ENCODE data around the gene SPATA1.
"Not testable (repeated sequence)": the region's sequence is repeated elsewhere in the genome, so short reads cannot be mapped to it uniquely, and the experiment has no call there.

SPATA1 gene

GRCh38 chr1:84510165-84510564 is 4.0 kb downstream of the SPATA1 start:
- no peak for DNase-seq

GRCh38 chr1:84510668-84511067 is 4.5 kb downstream of the SPATA1 start:
- DNase-seq: no peak

- DNase-seq: no peak
These were observed 18.4 kb downstream of the SPATA1 start for GRCh38 chr1:84524590-84524989.

- DNase-seq: no peak
These were observed 19.6 kb downstream of the SPATA1 start for GRCh38 chr1:84525779-84526178.

- no peak for DNase-seq
These were observed 32.4 kb downstream of the SPATA1 start for GRCh38 chr1:84538599-84538998.

- DNase-seq: no peak
These were observed 33.8 kb downstream of the SPATA1 start for GRCh38 chr1:84539972-84540371.

- DNase-seq: no peak
These were observed 34.6 kb downstream of the SPATA1 start for GRCh38 chr1:84540759-84541158.

- DNase-seq: no peak
These were observed 35.5 kb downstream of the SPATA1 start for GRCh38 chr1:84541679-84542078.

GRCh38 chr1:84550826-84551225 is 44.6 kb downstream of the SPATA1 start:
- DNase-seq: no peak

GRCh38 chr1:84569216-84569615 is 63.0 kb downstream of the SPATA1 start:
- DNase-seq: no peak

GRCh38 chr1:84570436-84571149 is 64.4 kb downstream of the SPATA1 start:
- no peak for DNase-seq

- no peak for DNase-seq
These were observed 65.0 kb downstream of the SPATA1 start for GRCh38 chr1:84571150-84571535.

- peak in 1 of 2 experiments; percentile 51 for DNase-seq
These were observed 67.3 kb downstream of the SPATA1 start for GRCh38 chr1:84573481-84573966.

- peak; percentile 83 to 86 for DNase-seq
These were observed 68.0 kb downstream of the SPATA1 start, which contains the start of gene CTBS for GRCh38 chr1:84573967-84574842. CTBS (minus strand) TSS chr1:84574440; CDS start chr1:84574415, 25 bp downstream.

- no peak for DNase-seq
These were observed 68.8 kb downstream of the SPATA1 start for GRCh38 chr1:84574936-84575335.

GRCh38 chr1:84581648-84582047 is 75.5 kb downstream of the SPATA1 start:
- DNase-seq: no peak

- no peak for DNase-seq
These were observed 76.8 kb downstream of the SPATA1 start for GRCh38 chr1:84582802-84583587.

GRCh38 chr1:84583648-84584047 is 77.5 kb downstream of the SPATA1 start:
- DNase-seq: no peak

GRCh38 chr1:84584126-84584525 is 77.9 kb downstream of the SPATA1 start:
- DNase-seq: no peak

GRCh38 chr1:84585803-84586202 is 79.6 kb downstream of the SPATA1 start:
- DNase-seq: no peak

GRCh38 chr1:84587099-84587498 is 80.9 kb downstream of the SPATA1 start:
- no peak for DNase-seq

GRCh38 chr1:84594959-84595358 is 88.8 kb downstream of the SPATA1 start:
- DNase-seq: not testable (repeated sequence)

GRCh38 chr1:84597011-84597410 is 90.8 kb downstream of the SPATA1 start:
- no peak for DNase-seq

Data from Kasumi-1 (cell line).